Peyer's patch (tissue), 4 donors: ENCODE measurements around the gene DPH2.

Source experiments
- CTCF ChIP-seq, 6 experiments: fragments of 450-650 bp in 4 of 6; fragments of 200-600 bp in 2 of 6; sonication (generic) in 1 of 6; IDR thresholded peaks; one replicate each; pipeline ENCODE4 v1.5.1; 2017 to 2019; ENCODE audit warnings: antibody characterized with exemption in 6 of 6, mild to moderate bottlenecking in 3 of 6, moderate library complexity in 1 of 6
- POLR2A ChIP-seq, 2 donors: fragments of 450-650 bp; IDR thresholded peaks; one replicate each; pipeline ENCODE4 v1.5.1; 2017; ENCODE audit warnings: antibody characterized with exemption in 2 of 2, mild to moderate bottlenecking in 2 of 2, moderate library complexity in 2 of 2

- no peak for TF ChIP-seq POLR2A (IDR thresholded peaks at IDR 0.05)
- no peak for TF ChIP-seq CTCF (IDR thresholded peaks at IDR 0.05)
Measured at GRCh38 chr1:43995984-43996732, 26.3 kb downstream of the DPH2 start.
